Osteocyte (in vitro differentiated cells): ENCODE data around the gene ALS2CL. TPM values are rescaled to one million over a fixed set of nuclear protein-coding genes. Genes with fewer than 3 reads are reported as not detected.
"Not testable (repeated sequence)": the region's sequence is repeated elsewhere in the genome, so short reads cannot be mapped to it uniquely, and the experiment has no call there.

Experiments used
- DNase-seq: peaks from one replicate; pipeline ENCODE4 v3.0.0; 2021; ENCODE audit warnings: mixed read lengths; ENCODE audit not compliant: unreplicated experiment; ENCODE audit errors: extremely low spot score
- H3K27ac Mint-ChIP-seq: one replicate; pipeline ENCODE4 v1.8.0; 2021; ENCODE audit warnings: mild to moderate bottlenecking, mixed read lengths; ENCODE audit not compliant: unreplicated experiment
- H3K27me3 Mint-ChIP-seq: one replicate; pipeline ENCODE4 v1.8.0; 2021; ENCODE audit warnings: mixed read lengths; ENCODE audit not compliant: unreplicated experiment
- H3K36me3 Mint-ChIP-seq: one replicate; pipeline ENCODE4 v1.8.0; 2021; ENCODE audit warnings: mixed read lengths; ENCODE audit not compliant: unreplicated experiment
- H3K4me1 Mint-ChIP-seq: one replicate; pipeline ENCODE4 v1.8.0; 2021; ENCODE audit warnings: mixed read lengths; ENCODE audit not compliant: unreplicated experiment
- H3K4me3 Mint-ChIP-seq: one replicate; pipeline ENCODE4 v1.8.0; 2021; ENCODE audit warnings: mild to moderate bottlenecking, moderate library complexity, mixed read lengths; ENCODE audit not compliant: unreplicated experiment
- H3K9me3 Mint-ChIP-seq: one replicate; pipeline ENCODE4 v1.8.0; 2021; ENCODE audit warnings: mixed read lengths; ENCODE audit not compliant: unreplicated experiment
- CTCF ChIP-seq: fragments of 200-600 bp; sonication (generic); IDR thresholded peaks from 2 replicates; pipeline ENCODE4 v1.5.0; 2021; ENCODE audit warnings: antibody characterized with exemption, mild to moderate bottlenecking, moderate library complexity
- total RNA-seq: library from RNA; stranded (reverse); gene quantifications from 2 replicates; pipeline ENCODE4 v1.2.1, GENCODE V29; 2021

Gene ALS2CL
- total RNA-seq, 1 donor from 2014 or later, result 0.99 TPM

DNA sequence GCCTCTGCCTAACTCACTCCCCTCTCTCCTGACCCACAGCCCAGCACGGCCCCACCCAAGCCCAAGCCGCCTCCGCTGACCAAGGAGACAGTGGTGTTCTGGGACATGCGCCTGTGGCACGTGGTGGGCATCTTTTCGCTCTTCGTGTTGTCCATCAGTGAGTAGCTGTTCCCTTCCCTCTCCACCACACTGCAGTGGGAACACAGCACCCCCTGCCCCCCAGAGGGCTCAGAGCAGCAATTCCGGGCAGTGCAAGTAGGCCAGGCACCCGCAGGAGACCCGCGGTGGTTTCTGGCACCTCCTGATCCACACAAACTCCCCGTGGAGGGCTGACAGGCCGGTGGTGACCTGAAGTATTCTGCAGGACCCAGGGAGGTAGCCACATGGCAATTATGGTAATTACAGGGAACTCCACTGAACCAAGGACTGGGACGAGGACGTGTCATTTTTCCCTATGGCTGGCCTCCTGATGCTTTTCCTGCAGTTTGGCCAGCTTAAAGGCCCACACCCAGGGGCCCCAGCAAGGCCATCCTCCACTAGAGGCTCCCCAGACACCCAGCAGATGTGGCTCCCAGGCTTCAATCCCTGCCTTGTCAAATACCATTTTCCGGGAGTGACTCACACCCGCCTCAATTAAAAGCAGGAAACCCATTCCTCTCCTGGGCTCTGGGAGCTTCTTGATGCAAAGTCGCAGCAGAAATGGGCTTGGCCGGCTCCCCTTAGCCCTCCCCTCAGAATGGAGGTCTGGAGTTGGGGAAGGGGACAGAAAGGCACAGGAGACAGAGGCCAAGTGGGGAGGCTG lies 12.5 kb upstream of the ALS2CL start:
- Mint-ChIP-seq H3K9me3 (no peaks in the 10 kb centered on the region), H3K27ac (no peak overlapping the region), H3K27me3 (peaks cover 5% of the 10 kb centered on the region), H3K36me3 (no peaks in the 10 kb centered on the region), H3K4me3 (no peak overlapping the region), H3K4me1 (peaks cover 10% of the 10 kb centered on the region)
- DNase-seq, result no peak
- TF ChIP-seq CTCF, result no peak

- H3K27ac Mint-ChIP-seq, result no peak overlapping the region
- H3K36me3 Mint-ChIP-seq, result no peaks in the 10 kb centered on the region
- H3K27me3 Mint-ChIP-seq, result peaks cover 5% of the 10 kb centered on the region
- H3K4me1 Mint-ChIP-seq, result peaks cover 10% of the 10 kb centered on the region
- TF ChIP-seq CTCF, result peak; percentile 98
- H3K9me3 Mint-ChIP-seq, result no peaks in the 10 kb centered on the region
- DNase-seq, result no peak
- H3K4me3 Mint-ChIP-seq, result no peak overlapping the region
These were observed 11.6 kb upstream of the ALS2CL start for GRCh38 chr3:46705022-46705530.

- H3K27ac Mint-ChIP-seq, H3K9me3 Mint-ChIP-seq, H3K4me3 Mint-ChIP-seq, H3K36me3 Mint-ChIP-seq, DNase-seq, H3K27me3 Mint-ChIP-seq: not testable (repeated sequence)
- peaks cover 10% of the 10 kb centered on the region for H3K4me1 Mint-ChIP-seq
These were observed 10.9 kb upstream of the ALS2CL start for GRCh38 chr3:46704346-46704745.

DNA sequence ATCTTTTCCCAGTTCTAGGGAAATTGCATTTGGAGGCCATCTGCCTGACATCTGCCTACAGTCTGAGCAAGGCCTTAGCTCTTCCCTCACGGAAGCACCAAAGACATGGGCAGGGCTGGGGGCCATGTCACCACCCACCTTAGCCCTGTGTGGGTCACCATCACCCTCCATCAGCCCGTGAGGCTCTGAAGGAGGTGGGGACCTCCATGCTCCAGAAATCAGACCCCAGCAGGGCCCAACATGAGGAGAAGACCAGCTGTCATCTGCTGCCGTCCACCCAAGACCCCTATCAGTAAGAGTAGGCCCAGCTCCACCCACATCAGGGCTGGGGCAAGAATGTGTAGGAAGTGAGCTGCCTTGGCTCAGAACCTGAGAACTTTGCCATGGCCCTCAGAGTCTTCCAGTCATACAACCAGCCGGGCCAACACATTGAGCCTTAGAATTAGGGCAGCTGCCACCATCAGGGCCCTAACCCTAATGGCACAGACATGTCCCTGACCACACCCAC lies 9.6 kb upstream of the ALS2CL start:
- no peak for TF ChIP-seq CTCF
- Mint-ChIP-seq H3K4me3 (no peak overlapping the region), H3K27ac (no peak overlapping the region), H3K36me3 (no peaks in the 10 kb centered on the region), H3K9me3 (no peaks in the 10 kb centered on the region), H3K27me3 (peaks cover 5% of the 10 kb centered on the region), H3K4me1 (peaks cover 10% of the 10 kb centered on the region)
- DNase-seq, result no peak

DNA sequence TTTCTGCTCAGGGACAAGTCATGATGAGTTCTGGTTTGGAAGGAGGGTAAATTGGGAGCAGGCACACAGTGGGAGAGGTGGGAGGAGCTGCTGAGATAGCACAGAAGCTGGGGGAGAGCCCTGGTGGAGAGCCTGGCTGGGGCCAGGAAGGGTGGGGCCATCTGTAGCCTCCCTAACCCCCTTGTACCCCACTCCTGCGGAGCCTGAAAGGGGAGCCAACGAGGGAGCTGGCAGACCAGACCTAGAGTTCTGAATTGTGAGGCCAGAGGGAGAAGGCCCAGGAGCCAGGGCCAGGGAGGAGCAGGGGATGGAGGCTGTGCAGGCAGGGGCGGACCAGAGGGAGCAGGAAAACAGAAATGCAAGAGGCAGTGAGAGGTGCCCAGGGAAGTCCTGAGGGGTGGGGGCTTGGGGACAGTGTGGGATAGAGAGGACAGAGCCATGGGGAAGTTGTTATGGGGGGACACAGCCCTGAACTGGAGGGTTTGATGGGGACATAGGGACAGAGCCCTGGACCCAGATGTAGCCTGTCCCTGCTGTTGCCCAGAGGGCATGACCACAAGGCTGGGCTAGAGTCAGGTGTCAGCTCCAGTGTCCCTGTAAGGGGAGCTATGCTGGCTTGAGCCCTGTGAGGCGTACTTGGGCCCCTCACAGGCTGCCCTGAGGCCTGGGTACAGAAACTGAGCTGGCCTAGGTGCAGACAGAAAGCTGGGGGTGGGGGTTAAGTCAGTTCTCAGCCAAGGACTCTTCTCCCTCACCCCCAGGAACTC lies 8.9 kb upstream of the ALS2CL start:
- H3K4me1 Mint-ChIP-seq, result peaks cover 10% of the 10 kb centered on the region
- no peak overlapping the region for H3K4me3 Mint-ChIP-seq
- no peak overlapping the region for H3K27ac Mint-ChIP-seq
- peaks cover 5% of the 10 kb centered on the region for H3K27me3 Mint-ChIP-seq
- no peaks in the 10 kb centered on the region for H3K9me3 Mint-ChIP-seq
- DNase-seq, result no peak
- no peaks in the 10 kb centered on the region for H3K36me3 Mint-ChIP-seq
- TF ChIP-seq CTCF, result no peak
